ENCODE results near the gene RND2.

RND2 gene

GRCh38 chr17:43074869-43075268 lies 49.8 kb downstream of the RND2 start:
- DNase-seq (ENCODE audit: low read depth in 2 of 2), result no peak

DNA sequence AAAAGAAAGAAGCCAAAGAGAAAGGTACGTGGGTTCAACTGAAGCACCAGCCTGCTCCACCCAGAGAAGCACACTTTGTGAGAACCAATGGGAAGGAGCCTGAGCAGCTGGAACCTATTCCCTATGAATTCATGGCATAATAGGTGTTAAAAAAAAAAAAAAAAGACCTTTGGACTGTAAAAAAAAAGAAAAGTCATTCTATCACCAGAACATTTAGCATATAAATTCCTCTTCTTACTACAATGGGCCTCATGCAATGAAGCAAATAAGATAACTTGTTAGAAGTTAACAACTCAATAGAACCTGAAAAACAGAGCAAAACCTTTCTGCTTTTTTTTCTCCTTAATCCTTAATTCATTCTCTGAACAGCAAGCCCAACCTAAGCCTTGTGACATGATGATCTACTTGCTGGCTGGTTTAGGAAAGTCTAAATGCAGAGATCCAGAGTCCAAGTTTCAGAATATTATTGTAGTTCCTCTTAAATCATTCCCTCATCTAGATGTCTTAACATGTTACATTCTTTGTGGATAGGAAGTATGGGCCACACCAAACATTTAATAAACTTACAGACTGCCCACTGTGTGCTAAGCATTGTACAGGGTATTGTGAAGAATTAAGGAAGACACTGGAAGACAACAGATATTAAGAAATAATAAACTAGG lies 54.7 kb downstream of the RND2 start:
- DNase-seq (ENCODE audit: low read depth in 2 of 2), result no peak

All from stimulated activated CD4-positive, alpha-beta T cell treated with anti-CD3 and anti-CD28 coated beads, Interleukin-1b, Interleukin-23, amount 100 ng/mL, for 1 hour (primary cell).